Esophagus squamous epithelium (tissue), 4 donors: ENCODE data around the gene STX10.

Experiments
- CTCF ChIP-seq, 6 experiments: fragments of 450-650 bp in 4 of 6; fragments of 200-600 bp in 2 of 6; sonication (generic) in 2 of 6; IDR thresholded peaks; one replicate each; pipeline ENCODE4 v1.5.1; 2016 to 2019; ENCODE audit warnings: antibody characterized with exemption in 6 of 6, mild to moderate bottlenecking in 4 of 6, moderate library complexity in 4 of 6
- POLR2A ChIP-seq, 4 donors: fragments of 450-650 bp; IDR thresholded peaks; one replicate each; pipeline ENCODE4 v1.6.1; 2017; ENCODE audit warnings: antibody characterized with exemption in 4 of 4, mild to moderate bottlenecking in 4 of 4, moderate library complexity in 3 of 4

- TF ChIP-seq CTCF (IDR thresholded peaks at IDR 0.05) (no peak), POLR2A (IDR thresholded peaks at IDR 0.05) (no peak)
Observed at GRCh38 chr19:13127051-13127450, 23.1 kb downstream of the STX10 start.
